HUES6 (cell line): ENCODE measurements around the gene LRRC51.

Source experiments
- H3K27ac ChIP-seq: 2 replicates; pipeline ENCODE4 v1.7.0; 2013; ENCODE audit warnings: low read depth, mild to moderate bottlenecking, low read length, inconsistent platforms
- H3K27me3 ChIP-seq: 2 replicates; pipeline ENCODE4 v1.6.1; 2013; ENCODE audit warnings: low read length; ENCODE audit not compliant: control insufficient read depth, insufficient read depth
- H3K36me3 ChIP-seq: 2 replicates; pipeline ENCODE4 v1.6.1; 2013; ENCODE audit warnings: low read length; ENCODE audit not compliant: control insufficient read depth, insufficient read depth
- H3K4me1 ChIP-seq: 2 replicates; pipeline ENCODE4 v1.6.1; 2013; ENCODE audit warnings: low read length; ENCODE audit not compliant: control insufficient read depth, insufficient read depth
- H3K4me3 ChIP-seq: 2 replicates; pipeline ENCODE4 v1.5.1; 2013; ENCODE audit warnings: low read depth, low read length
- H3K9ac ChIP-seq: one replicate; pipeline ENCODE4 v1.6.1; 2013; ENCODE audit warnings: mild to moderate bottlenecking, low read length
- H3K9me3 ChIP-seq: 2 replicates; pipeline ENCODE4 v1.6.1; 2013; ENCODE audit warnings: low read depth, low read length; ENCODE audit not compliant: control insufficient read depth, insufficient read depth

LRRC51 gene

DNA sequence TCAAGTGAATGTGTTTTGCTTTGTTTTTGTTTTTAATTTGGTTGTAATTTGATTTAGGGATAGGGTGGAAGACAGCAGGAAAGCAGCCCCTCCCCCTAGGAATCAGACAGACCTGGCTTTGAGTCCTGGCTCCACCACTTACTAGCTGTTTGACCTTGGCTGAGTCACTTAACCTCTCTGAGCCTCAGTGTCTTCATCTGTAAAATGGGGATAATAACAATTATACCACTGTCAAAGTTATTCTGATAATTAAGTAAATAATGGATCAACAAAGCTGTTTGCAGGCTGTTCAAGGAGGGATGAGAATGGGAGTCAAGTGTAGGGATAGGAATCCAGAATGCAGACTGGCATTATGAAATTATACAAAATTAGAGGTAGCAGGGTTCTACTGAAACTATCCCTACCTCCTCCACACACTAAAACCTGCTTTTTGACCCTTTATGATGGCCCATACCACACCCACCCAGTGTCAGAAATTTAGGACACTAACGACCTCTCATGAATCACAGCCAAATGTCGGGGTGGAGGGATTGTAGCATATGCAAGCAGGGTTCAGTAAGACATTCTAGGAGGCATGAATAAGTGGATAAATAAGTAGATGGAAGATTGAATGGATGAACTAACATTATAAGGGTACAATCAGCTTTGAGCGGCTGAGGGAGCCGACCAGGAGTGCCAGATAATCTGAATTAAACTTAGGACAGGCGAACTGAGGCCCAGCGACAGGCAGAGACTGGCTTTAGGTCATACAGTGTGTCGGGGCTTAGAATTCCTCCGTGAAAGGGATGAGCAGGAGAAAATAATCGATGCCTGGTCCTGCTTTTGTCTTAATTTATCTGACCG lies 30.9 kb downstream of the LRRC51 start:
- Histone ChIP-seq H3K4me3 (peak overlapping the region; percentile 75), H3K4me1 (peaks cover 12% of the 10 kb centered on the region), H3K27me3 (no peaks in the 10 kb centered on the region), H3K9me3 (no peaks in the 10 kb centered on the region), H3K27ac (peak overlapping the region; percentile 28), H3K9ac (peak overlapping the region; percentile 98), H3K36me3 (peaks cover 21% of the 10 kb centered on the region)

DNA sequence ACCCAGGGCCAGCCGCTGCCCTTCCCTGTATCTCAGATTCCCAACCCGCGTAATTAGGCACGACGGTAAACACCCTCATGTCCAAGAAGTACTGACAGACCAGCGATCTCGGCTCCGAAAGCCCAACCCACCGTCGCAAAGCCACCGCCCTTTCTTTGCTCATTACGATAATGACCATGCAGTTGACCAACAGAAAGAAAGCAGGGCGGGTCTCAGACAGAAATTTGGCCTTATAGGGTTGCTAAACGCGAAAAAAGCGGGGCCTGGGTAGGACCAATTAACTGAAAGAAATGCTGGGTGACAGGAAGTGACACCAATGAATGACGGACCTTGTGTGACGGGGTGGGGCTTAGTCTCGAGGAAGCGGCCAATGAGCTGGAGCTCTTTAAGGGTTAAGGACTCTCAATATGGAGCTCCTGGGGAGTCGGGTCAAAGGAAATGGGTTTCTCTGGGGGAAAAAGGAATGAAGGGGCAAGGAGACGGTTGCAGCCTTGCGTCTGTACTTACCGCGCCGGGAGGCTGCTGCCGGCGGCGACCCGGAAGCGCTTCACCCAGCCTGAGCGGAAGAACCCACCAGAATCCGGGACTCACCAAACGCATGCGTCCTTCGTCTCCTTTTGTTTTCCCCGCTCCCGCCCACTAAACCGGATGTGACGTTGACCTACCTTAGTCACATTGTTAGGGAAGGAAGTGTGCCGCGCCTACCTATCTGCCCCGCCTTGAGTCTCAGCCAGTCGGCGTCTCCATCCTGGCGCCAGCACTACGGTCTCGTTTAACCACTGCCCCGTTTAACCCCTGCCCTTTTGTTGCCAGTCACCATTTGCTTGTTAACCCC lies 31.7 kb downstream of the LRRC51 start, which contains the start of gene ANAPC15:
Gene ANAPC15, minus strand, starts transcription at position 553 of the 835 bp plus-strand sequence. CDS start 1,419 bp downstream, outside the sequence.
- Histone ChIP-seq H3K27me3 (no peaks in the 10 kb centered on the region), H3K4me1 (peaks cover 12% of the 10 kb centered on the region), H3K36me3 (peaks cover 21% of the 10 kb centered on the region), H3K4me3 (peak within 1 kb of the TSS; percentile 75), H3K9me3 (no peaks in the 10 kb centered on the region), H3K27ac (peak within 1 kb of the TSS; percentile 98), H3K9ac (peak within 1 kb of the TSS; percentile 98)

DNA sequence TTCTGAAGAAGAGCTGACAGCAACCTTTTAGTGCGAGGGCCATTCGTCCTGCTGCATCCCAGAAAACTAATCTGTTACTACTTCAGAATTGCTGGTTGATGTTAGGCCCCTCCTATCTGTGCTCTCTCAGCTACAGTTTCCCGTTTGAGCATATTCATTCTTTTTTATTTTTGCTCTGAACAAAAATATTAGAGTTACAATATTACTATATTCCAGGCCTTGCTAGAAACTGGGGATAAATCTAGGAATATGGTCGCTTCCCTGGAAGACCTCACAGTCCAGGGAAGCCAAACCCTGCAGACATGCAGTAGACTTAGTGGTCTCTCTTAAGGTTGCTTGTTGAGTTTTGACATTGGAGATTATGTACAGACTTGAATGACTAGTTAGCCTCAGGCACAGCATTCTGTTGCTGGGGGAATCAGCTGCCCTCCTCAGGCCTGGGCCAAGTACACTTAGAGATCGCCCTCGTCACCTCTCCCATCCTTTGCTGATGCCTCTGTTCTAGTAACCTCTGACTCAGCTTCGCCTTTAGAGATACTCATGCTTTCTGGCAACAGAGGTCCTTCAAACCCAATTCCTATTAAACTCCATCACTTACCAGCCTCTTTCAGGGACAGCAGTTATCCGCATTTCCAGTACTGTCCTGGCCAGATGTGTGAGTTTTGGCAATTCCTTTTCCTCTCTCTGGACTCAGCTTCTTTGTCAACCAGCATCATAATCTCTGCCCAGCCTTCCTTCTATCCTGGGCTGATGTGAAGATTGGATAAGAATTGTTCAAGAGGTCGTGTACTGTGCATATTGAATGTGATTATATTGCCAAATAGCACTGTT lies 32.5 kb downstream of the LRRC51 start:
- H3K9ac ChIP-seq = peak overlapping the region; percentile 98
- peak overlapping the region; percentile 98 for H3K27ac ChIP-seq
- peak overlapping the region; percentile 75 for H3K4me3 ChIP-seq
- no peaks in the 10 kb centered on the region for H3K9me3 ChIP-seq
- H3K36me3 ChIP-seq = peaks cover 19% of the 10 kb centered on the region
- H3K4me1 ChIP-seq = peaks cover 12% of the 10 kb centered on the region
- H3K27me3 ChIP-seq = no peaks in the 10 kb centered on the region

DNA sequence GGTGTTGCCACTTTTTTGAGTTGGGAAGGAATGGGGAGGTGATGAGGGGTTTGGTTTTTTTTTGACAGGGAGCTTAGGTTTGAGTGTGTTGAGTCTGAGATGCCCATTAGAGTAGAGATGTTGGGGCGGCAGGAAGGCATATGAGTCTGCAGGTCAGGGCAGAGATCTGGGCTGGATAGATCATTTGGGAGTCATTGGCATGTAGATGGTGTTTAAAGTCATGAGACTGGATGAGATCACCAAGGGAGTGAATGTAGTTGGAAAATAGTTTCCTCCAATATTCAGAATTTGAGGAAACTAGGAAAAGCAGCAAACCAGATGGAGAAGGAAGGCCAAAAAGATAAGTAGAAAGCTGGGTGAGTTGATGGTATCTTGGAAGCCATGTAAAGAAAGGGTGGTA lies 33.9 kb downstream of the LRRC51 start:
- peaks cover 12% of the 10 kb centered on the region for H3K4me1 ChIP-seq
- no peak overlapping the region for H3K9ac ChIP-seq
- no peaks in the 10 kb centered on the region for H3K27me3 ChIP-seq
- peaks cover 14% of the 10 kb centered on the region for H3K36me3 ChIP-seq
- no peak overlapping the region for H3K27ac ChIP-seq
- H3K9me3 ChIP-seq = no peaks in the 10 kb centered on the region
- no peak overlapping the region for H3K4me3 ChIP-seq

DNA sequence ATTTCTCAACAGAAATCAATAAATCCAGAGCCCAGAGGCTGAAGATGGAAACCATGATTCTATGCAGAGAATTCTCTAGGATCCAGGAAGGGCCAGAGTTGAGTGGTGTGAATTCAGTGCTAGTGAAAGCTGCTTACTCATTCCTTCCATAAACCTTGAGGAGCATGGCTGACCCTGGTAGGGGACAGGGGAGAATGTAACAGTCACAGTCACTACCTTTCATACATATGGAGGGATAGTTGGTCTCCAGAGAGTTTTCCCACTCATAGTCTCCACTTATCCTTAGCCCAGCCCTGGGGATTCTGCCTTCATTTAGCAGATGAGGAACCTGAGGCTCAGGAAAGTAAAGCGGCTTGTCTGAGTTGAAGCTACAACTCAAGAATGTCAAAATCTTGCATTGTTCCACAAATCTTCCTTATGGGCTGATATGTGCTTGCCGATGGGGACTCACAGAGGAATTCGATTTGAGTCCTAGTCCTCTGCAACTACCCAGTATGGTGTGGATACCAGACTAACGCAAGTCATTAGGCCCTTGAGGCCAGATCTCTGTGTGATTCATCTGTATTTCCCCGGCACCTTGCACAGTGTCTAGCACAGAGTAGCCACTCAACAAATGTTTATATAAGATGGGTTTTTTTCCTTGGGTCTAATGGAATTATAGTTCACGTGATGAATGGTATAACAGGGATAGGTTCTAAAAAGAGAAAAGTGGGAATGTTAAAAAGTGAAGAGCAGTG lies 35.5 kb downstream of the LRRC51 start:
- Histone ChIP-seq H3K4me3 (no peak overlapping the region), H3K27me3 (no peaks in the 10 kb centered on the region), H3K4me1 (peaks cover 12% of the 10 kb centered on the region), H3K36me3 (no peaks in the 10 kb centered on the region), H3K9ac (no peak overlapping the region), H3K9me3 (no peaks in the 10 kb centered on the region), H3K27ac (no peak overlapping the region)

DNA sequence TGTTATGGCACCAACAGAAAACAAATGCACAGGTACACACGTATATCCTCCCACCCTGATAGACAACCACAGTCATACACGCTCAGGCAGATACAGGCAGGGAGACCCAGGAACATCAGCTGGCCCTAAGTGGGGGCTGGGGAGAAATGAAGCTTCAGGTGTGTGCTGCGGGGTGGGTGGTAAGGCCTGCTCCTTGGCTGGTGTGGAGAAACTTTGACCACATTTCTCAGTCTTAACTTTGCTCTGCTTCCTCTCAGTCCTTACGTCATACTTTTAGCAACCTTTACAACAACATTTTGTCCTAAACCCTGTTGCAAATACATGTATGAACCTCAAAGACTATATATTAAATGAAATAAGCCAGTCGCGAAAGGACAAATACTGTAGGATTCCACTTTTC lies 38.5 kb downstream of the LRRC51 start:
- Histone ChIP-seq H3K9ac (no peak overlapping the region), H3K4me1 (no peaks in the 10 kb centered on the region), H3K27me3 (no peaks in the 10 kb centered on the region), H3K4me3 (no peak overlapping the region), H3K36me3 (no peaks in the 10 kb centered on the region), H3K9me3 (no peaks in the 10 kb centered on the region), H3K27ac (no peak overlapping the region)

DNA sequence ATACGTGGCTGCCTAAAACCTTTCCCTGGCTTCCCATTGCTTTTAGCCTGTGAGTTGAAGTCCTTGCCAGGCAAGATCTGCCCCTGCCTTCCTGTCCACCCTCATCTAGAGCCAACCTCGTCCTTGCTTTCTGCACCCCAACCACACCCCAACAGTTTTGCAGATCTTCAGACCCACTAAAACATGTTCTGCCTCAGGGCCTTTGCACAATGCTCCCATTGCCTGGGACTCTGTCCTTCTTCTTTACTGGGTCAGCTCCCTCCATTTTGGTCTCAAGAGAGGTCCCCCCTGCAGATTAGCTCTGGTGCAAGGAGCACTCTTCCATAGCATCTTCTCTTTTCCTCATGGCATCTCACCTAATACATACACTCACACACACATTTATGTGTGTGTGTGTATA lies 40.3 kb downstream of the LRRC51 start:
- H3K9me3 ChIP-seq = 0 out of 2 replicates have a peak, but pooled peaks cover 5% of the 10 kb centered on the region
- H3K9ac ChIP-seq = no peak overlapping the region
- H3K4me3 ChIP-seq = no peak overlapping the region
- H3K27me3 ChIP-seq = no peaks in the 10 kb centered on the region
- no peak overlapping the region for H3K27ac ChIP-seq
- no peaks in the 10 kb centered on the region for H3K36me3 ChIP-seq
- H3K4me1 ChIP-seq = no peaks in the 10 kb centered on the region

DNA sequence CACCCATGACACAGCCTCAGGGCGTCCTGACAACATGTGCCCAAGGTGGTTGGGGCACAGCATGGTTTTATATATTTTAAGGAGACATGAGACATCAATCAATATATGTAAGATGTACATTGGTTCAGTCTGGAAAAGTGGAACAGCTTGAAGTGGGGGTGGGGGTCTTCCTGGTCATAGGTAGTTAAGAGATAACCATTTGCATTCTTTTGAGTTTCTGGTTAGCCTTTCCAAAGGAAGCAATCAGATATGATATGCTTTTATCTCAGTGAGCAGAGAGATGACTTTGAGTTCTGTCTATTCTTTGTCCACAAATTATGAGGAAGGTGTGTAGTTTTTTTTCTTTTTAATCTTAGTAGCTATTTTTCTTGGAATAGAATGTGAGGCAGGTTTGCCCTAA lies 42.0 kb downstream of the LRRC51 start:
- no peak overlapping the region for H3K27ac ChIP-seq
- no peaks in the 10 kb centered on the region for H3K36me3 ChIP-seq
- H3K9ac ChIP-seq = no peak overlapping the region
- no peaks in the 10 kb centered on the region for H3K27me3 ChIP-seq
- H3K9me3 ChIP-seq = peaks cover 11% of the 10 kb centered on the region; the same call in 1 of the 2 replicates
- no peak overlapping the region for H3K4me3 ChIP-seq
- H3K4me1 ChIP-seq = no peaks in the 10 kb centered on the region

DNA sequence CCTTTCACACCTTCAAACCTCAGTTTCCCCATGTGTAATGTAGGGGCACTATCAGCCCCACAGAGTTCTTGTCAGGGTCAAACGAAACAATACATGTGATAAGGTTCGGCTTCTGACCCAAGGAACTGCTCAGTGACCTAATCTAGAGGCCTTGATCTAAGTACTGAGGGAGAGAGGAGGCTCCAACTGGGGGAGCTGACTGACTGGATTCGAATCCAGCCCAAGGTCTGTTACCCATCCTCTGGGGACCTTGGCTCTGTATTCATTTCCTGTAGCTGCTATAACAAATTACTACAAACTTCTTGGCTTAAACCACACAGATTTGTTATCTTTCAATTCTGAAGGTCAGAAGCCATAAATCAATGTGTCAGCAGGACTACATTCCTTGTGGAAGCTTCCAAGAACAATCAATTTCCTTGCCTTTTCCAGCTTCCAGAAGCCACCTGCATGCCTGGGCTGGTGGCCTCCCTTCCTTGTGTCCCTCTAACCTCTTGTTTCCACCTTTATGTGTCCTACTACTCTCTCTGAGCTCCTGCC lies 42.5 kb downstream of the LRRC51 start:
- H3K36me3 ChIP-seq = no peaks in the 10 kb centered on the region
- no peaks in the 10 kb centered on the region for H3K27me3 ChIP-seq
- no peak overlapping the region for H3K4me3 ChIP-seq
- H3K9ac ChIP-seq = no peak overlapping the region
- peaks cover 13% of the 10 kb centered on the region for H3K9me3 ChIP-seq
- H3K4me1 ChIP-seq = no peaks in the 10 kb centered on the region
- H3K27ac ChIP-seq = no peak overlapping the region

DNA sequence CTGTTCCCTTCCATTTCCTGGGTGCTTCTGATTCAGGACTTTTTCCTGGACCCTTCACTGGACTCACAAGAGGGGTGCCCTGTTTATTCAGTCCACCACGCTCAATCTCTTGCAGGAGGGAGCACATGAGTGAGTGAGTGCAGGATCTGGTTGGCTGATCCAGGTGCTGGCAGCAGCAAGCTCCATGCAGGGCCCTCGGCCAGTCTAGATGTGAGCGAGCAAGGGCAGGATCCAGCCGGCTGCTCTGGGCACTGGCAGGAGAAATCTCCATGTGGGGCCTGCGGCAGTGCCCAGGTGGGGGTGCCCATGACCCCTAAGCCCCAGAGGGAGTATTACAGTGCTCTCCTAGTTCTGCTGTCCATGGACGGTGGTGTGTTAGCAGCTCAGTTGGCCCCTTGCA lies 43.4 kb downstream of the LRRC51 start:
- peaks cover 22% of the 10 kb centered on the region for H3K9me3 ChIP-seq
- no peaks in the 10 kb centered on the region for H3K4me1 ChIP-seq
- no peaks in the 10 kb centered on the region for H3K36me3 ChIP-seq
- no peak overlapping the region for H3K9ac ChIP-seq
- H3K27me3 ChIP-seq = no peaks in the 10 kb centered on the region
- H3K27ac ChIP-seq = no peak overlapping the region
- no peak overlapping the region for H3K4me3 ChIP-seq
